Caco-2 (cell line): Measurements from ENCODE around the gene FOXD3. TPM values are rescaled to one million over a fixed set of nuclear protein-coding genes. Genes with fewer than 3 reads are reported as not detected.

Experiments used
- BruUV-seq: library from RNA; stranded (reverse); fragments of 400-500 nt; replicated peaks from 2 replicates; lab custom pipeline; 2021; lab: Mats Ljungman, UMichigan
- CTCF ChIA-PET: fragments of 300-600 bp; sonication (Branson Sonifier 250); formaldehyde crosslinking; loops from one replicate; lab custom pipeline; 2022; ENCODE audit warnings: antibody characterized with exemption; lab: Charles Lee
- POLR2A ChIA-PET: fragments of 300-600 bp; sonication (Branson Sonifier 250); formaldehyde crosslinking; loops from one replicate; lab custom pipeline; 2022; ENCODE audit warnings: antibody characterized with exemption; lab: Charles Lee
- DNase-seq, 2 experiments: peaks; one replicate each; pipeline versions ENCODE4 v3.0.0 to v3.0.0-alpha.2; 2020 to 2022
- H3K27me3 ChIP-seq: replicated peaks from 2 replicates; pipeline ENCODE4 v1.6.0; 2011; ENCODE audit warnings: low read length; ENCODE audit not compliant: control insufficient read depth, insufficient read depth
- H3K36me3 ChIP-seq: 2 replicates; pipeline ENCODE4 v1.5.1; 2011; ENCODE audit warnings: low read length; ENCODE audit not compliant: control insufficient read depth, insufficient read depth
- H3K4me1 ChIP-seq: fragments of 250-450 bp; sonication (Bioruptor Pico); 2 replicates; pipeline ENCODE4 v1.5.1; 2020; ENCODE audit warnings: mild to moderate bottlenecking
- H3K4me3 ChIP-seq: 2 replicates; pipeline ENCODE4 v1.5.1; 2011; ENCODE audit warnings: low read depth, mild to moderate bottlenecking, control low read depth, low read length
- H3K9me3 ChIP-seq: fragments of 250-450 bp; sonication (Bioruptor Pico); 2 replicates; pipeline ENCODE4 v1.5.1; 2020; ENCODE audit warnings: mild to moderate bottlenecking, moderate library complexity
- H3K27ac Mint-ChIP-seq: one replicate; pipeline ENCODE4 v1.8.0; 2022; ENCODE audit warnings: mixed read lengths; ENCODE audit not compliant: unreplicated experiment
- H3K27me3 Mint-ChIP-seq: one replicate; pipeline ENCODE4 v1.8.0; 2022; ENCODE audit warnings: mixed read lengths; ENCODE audit not compliant: insufficient read depth, unreplicated experiment
- H3K36me3 Mint-ChIP-seq: one replicate; pipeline ENCODE4 v1.8.0; 2022; ENCODE audit warnings: mild to moderate bottlenecking, mixed read lengths; ENCODE audit not compliant: insufficient read depth, unreplicated experiment
- H3K4me1 Mint-ChIP-seq: one replicate; pipeline ENCODE4 v1.8.0; 2022; ENCODE audit warnings: low read depth, mixed read lengths; ENCODE audit not compliant: unreplicated experiment
- H3K4me3 Mint-ChIP-seq: one replicate; pipeline ENCODE4 v1.8.0; 2022; ENCODE audit warnings: mild to moderate bottlenecking, moderate library complexity, mixed read lengths; ENCODE audit not compliant: unreplicated experiment
- H3K9me3 Mint-ChIP-seq: one replicate; pipeline ENCODE4 v1.8.0; 2022; ENCODE audit warnings: mixed read lengths; ENCODE audit not compliant: unreplicated experiment
- intact Hi-C: fragments of 100-400 bp; cut with micrococcal nuclease; formaldehyde crosslinking; loops from one replicate; pipeline ENCODE4 v1.10.0; 2022; ENCODE audit not compliant: unreplicated experiment
- total RNA-seq: library from RNA; stranded (reverse); gene quantifications from 2 replicates; pipeline ENCODE4 v1.2.3, GENCODE V29; 2022
- TF ChIP-seq, protein P1 (sequence below), 2 experiments: fragments of 200-600 bp in 1 of 2; IDR thresholded peaks; 1 replicate in 1 of 2; 2 replicates in 1 of 2; pipeline versions ENCODE4 v1.5.1 to v1.8.0; 2011 to 2022; ENCODE audit warnings: antibody characterized with exemption in 1 of 2, control low read depth in 1 of 2, inconsistent platforms in 1 of 2, low read depth in 1 of 2, low read length in 1 of 2, mild to moderate bottlenecking in 1 of 2, moderate library complexity in 1 of 2; ENCODE audit not compliant: insufficient read depth in 1 of 2, severe bottlenecking in 1 of 2, unreplicated experiment in 1 of 2

The FOXD3 gene
- total RNA-seq, 1 experiment from 2014 or later: not detected

DNA sequence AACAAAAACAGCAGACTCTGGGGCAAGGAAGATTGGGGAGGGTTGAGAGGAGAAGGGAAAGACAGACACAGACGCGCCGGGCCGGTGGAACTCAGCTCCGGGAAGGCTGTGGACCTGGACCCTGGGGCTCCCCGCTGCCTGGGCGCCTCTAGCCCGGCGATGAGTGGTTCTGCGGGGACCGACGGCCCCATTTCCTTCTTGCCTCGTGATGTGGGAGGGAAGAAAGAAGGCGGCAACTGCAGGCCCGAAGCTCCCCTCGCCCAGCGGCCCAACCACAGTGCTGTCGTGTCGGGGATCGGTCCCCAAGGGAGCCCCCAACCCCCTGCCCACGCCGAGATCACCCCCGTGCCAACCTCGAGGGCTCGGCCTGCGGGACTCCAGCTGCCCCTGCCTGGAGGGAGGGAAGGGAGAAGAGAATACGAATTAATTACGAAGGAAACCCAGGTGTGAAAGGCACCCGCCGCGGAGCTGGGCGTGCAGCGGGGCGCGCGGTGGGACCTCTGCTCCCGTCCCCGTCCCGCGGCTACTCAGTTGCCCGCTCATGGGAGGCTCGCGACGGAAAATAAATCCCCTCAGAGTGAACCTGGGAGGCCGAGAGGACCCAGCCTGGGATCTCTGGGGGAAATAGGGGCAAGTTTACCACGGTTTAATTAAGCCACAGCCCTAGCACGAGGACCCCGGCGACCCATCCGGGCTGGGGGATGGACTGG, 7.4 kb downstream of the FOXD3 start:
- H3K9me3 ChIP-seq: no peaks in the 10 kb centered on the region
- no peak overlapping the region for H3K4me3 ChIP-seq
- no peaks in the 10 kb centered on the region for H3K27me3 ChIP-seq
- DNase-seq: no peak
- H3K36me3 ChIP-seq: no peaks in the 10 kb centered on the region
- ChIA-PET CTCF (interaction anchor here (1.0 kb wide), 1 partner anchor 11 kb away, joined by 3 read pairs; no protein-coding TSS in a partner anchor), POLR2A (no interaction called here)
- no peak overlapping the region for H3K4me3 Mint-ChIP-seq
- peaks cover 39% of the 10 kb centered on the region for H3K27me3 Mint-ChIP-seq
- TF ChIP-seq, protein P1, sequence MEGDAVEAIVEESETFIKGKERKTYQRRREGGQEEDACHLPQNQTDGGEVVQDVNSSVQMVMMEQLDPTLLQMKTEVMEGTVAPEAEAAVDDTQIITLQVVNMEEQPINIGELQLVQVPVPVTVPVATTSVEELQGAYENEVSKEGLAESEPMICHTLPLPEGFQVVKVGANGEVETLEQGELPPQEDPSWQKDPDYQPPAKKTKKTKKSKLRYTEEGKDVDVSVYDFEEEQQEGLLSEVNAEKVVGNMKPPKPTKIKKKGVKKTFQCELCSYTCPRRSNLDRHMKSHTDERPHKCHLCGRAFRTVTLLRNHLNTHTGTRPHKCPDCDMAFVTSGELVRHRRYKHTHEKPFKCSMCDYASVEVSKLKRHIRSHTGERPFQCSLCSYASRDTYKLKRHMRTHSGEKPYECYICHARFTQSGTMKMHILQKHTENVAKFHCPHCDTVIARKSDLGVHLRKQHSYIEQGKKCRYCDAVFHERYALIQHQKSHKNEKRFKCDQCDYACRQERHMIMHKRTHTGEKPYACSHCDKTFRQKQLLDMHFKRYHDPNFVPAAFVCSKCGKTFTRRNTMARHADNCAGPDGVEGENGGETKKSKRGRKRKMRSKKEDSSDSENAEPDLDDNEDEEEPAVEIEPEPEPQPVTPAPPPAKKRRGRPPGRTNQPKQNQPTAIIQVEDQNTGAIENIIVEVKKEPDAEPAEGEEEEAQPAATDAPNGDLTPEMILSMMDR (IDR thresholded peaks at IDR 0.05; ENCODE audit: insufficient read depth in 1 of 2, low read depth in 1 of 2, low read length in 1 of 2, severe bottlenecking in 1 of 2, unreplicated experiment in 1 of 2): no peak
- intact Hi-C loops: loop anchor here (5.0 to 10.0 kb wide), 2 partner anchors 38 to 205 kb away; partner anchors contain the start of gene ALG6
- H3K9me3 Mint-ChIP-seq: no peaks in the 10 kb centered on the region
- no peak overlapping the region for H3K27ac Mint-ChIP-seq
- BruUV-seq: no TSS peak
- H3K36me3 Mint-ChIP-seq: no peaks in the 10 kb centered on the region
- no peaks in the 10 kb centered on the region for H3K4me1 Mint-ChIP-seq
- no peaks in the 10 kb centered on the region for H3K4me1 ChIP-seq

DNA sequence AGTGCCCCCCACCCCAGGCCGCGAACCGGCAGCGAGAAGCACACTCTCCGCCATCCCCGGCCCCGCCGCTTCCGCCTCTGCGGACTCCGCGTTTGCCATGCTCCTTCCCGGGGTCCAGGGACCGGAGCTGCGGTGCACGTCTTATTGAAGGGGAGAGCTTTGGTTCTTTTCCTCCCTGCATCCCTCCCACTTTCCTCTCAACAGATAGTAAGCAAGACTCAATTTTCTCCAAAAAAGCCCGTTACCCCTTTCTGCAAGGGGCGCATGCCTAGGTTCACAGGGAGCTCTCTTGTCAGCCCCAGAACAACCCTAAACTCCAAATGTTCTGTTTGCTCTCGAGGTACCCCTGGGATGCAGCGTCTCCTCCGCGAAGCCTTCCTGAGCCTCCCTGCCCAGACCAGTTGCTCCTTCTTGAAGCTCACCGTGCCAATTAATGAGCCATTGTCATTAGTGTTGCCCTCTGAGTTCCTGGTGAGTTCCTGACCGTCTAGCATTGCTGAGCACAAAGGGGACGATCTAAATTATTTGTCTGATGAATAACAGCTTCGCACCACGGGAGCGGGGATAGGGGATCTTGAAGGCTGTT, 8.1 kb downstream of the FOXD3 start:
- Mint-ChIP-seq H3K9me3 (no peaks in the 10 kb centered on the region), H3K4me3 (no peak overlapping the region), H3K27ac (no peak overlapping the region), H3K27me3 (peaks cover 42% of the 10 kb centered on the region), H3K4me1 (no peaks in the 10 kb centered on the region), H3K36me3 (no peaks in the 10 kb centered on the region)
- Histone ChIP-seq H3K4me1 (no peaks in the 10 kb centered on the region), H3K4me3 (no peak overlapping the region), H3K27me3 (no peaks in the 10 kb centered on the region), H3K9me3 (no peaks in the 10 kb centered on the region), H3K36me3 (no peaks in the 10 kb centered on the region)
- POLR2A ChIA-PET: no interaction called here
- no peak for DNase-seq
- intact Hi-C loops: no loop called here
- CTCF ChIA-PET: interaction anchor here (0.6 to 1.0 kb wide), 2 partner anchors 9 to 10 kb away, joined by 3 read pairs; no protein-coding TSS in a partner anchor
- TF ChIP-seq, protein P1 (IDR thresholded peaks at IDR 0.05; ENCODE audit: insufficient read depth in 1 of 2, low read depth in 1 of 2, low read length in 1 of 2, severe bottlenecking in 1 of 2, unreplicated experiment in 1 of 2): no peak
- BruUV-seq: no TSS peak

DNA sequence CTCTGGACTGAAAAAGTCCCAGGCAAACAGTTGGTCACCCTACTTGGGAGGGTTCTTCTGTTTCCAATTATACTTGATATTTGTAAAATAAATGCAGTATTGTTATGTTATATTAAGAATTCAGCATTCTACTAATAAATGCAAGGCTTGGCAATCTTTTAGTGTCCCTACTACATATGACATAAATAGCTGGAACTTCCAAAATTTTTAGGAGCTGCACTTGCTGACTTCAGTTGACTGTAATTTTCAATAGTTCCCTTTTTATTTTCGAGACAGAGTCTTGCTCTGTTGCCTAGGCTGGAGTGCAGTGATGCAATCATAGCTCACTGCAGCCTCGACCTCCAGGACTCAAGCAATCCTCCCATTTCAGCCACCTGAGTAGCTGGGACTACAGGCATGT, 20.0 kb downstream of the FOXD3 start:
- H3K4me3 Mint-ChIP-seq: no peak overlapping the region
- ChIA-PET POLR2A (no interaction called here), CTCF (no interaction called here)
- BruUV-seq: no TSS peak
- H3K4me3 ChIP-seq: no peak overlapping the region
- no peaks in the 10 kb centered on the region for H3K4me1 ChIP-seq
- no peaks in the 10 kb centered on the region for H3K27me3 ChIP-seq
- H3K9me3 Mint-ChIP-seq: no peaks in the 10 kb centered on the region
- TF ChIP-seq, protein P1 (IDR thresholded peaks at IDR 0.05; ENCODE audit: insufficient read depth in 1 of 2, low read depth in 1 of 2, low read length in 1 of 2, severe bottlenecking in 1 of 2, unreplicated experiment in 1 of 2): no peak
- H3K36me3 ChIP-seq: no peaks in the 10 kb centered on the region
- intact Hi-C loops: no loop called here
- no peaks in the 10 kb centered on the region for H3K9me3 ChIP-seq
- no peaks in the 10 kb centered on the region for H3K4me1 Mint-ChIP-seq
- H3K27me3 Mint-ChIP-seq: peaks cover 13% of the 10 kb centered on the region
- DNase-seq: no peak
- H3K36me3 Mint-ChIP-seq: no peaks in the 10 kb centered on the region
- H3K27ac Mint-ChIP-seq: no peak overlapping the region
